KMS-11 (cell line): Measurements from ENCODE around the gene PDE1A.

Source experiments
- H2AFZ ChIP-seq: fragments of 200-600 bp; sonication (generic); 2 replicates; pipeline ENCODE4 v1.6.1; 2016; ENCODE audit warnings: antibody characterized with exemption, mixed run types, low read depth
- H3K27ac ChIP-seq: fragments of 200-600 bp; sonication (generic); 2 replicates; pipeline ENCODE4 v1.6.1; 2016; ENCODE audit warnings: mild to moderate bottlenecking, mixed run types
- H3K27me3 ChIP-seq: fragments of 200-600 bp; sonication (generic); 2 replicates; pipeline ENCODE4 v1.6.1; 2017; ENCODE audit warnings: mild to moderate bottlenecking, low read depth, mixed run types, moderate library complexity; ENCODE audit not compliant: insufficient read depth
- H3K36me3 ChIP-seq: fragments of 200-600 bp; sonication (generic); 2 replicates; pipeline ENCODE4 v1.6.1; 2017; ENCODE audit warnings: mild to moderate bottlenecking, mixed run types; ENCODE audit not compliant: insufficient read depth
- H3K4me1 ChIP-seq: fragments of 200-600 bp; sonication (generic); 2 replicates; pipeline ENCODE4 v1.6.1; 2016; ENCODE audit warnings: mild to moderate bottlenecking, low read depth, mixed run types; ENCODE audit not compliant: poor library complexity, severe bottlenecking
- H3K4me2 ChIP-seq: fragments of 200-600 bp; sonication (generic); 2 replicates; pipeline ENCODE4 v1.7.0; 2016; ENCODE audit warnings: mild to moderate bottlenecking, mixed run types
- H3K4me3 ChIP-seq: fragments of 200-600 bp; sonication (generic); IDR thresholded peaks from 2 replicates; pipeline ENCODE4 v1.6.1; 2017; ENCODE audit warnings: low read depth, low read length, mixed read lengths; ENCODE audit not compliant: insufficient read depth
- H3K79me2 ChIP-seq: fragments of 200-600 bp; sonication (generic); 2 replicates; pipeline ENCODE4 v1.6.1; 2016; ENCODE audit warnings: low read depth, mixed run types; ENCODE audit not compliant: insufficient read depth
- H3K9ac ChIP-seq: fragments of 200-600 bp; sonication (generic); 2 replicates; pipeline ENCODE4 v1.6.1; 2016; ENCODE audit warnings: mild to moderate bottlenecking, mixed run types
- H4K20me1 ChIP-seq: fragments of 200-600 bp; sonication (generic); 2 replicates; pipeline ENCODE4 v1.6.1; 2016; ENCODE audit warnings: mild to moderate bottlenecking, mixed run types; ENCODE audit not compliant: insufficient read depth
- TF ChIP-seq, protein P1 (sequence below): fragments of 200-600 bp; sonication (generic); conservative IDR thresholded peaks from 2 replicates; pipeline ENCODE4 v1.6.1; 2017; ENCODE audit warnings: low read depth, mild to moderate bottlenecking, antibody characterized with exemption, low read length, moderate library complexity, mixed read lengths

The PDE1A gene

DNA sequence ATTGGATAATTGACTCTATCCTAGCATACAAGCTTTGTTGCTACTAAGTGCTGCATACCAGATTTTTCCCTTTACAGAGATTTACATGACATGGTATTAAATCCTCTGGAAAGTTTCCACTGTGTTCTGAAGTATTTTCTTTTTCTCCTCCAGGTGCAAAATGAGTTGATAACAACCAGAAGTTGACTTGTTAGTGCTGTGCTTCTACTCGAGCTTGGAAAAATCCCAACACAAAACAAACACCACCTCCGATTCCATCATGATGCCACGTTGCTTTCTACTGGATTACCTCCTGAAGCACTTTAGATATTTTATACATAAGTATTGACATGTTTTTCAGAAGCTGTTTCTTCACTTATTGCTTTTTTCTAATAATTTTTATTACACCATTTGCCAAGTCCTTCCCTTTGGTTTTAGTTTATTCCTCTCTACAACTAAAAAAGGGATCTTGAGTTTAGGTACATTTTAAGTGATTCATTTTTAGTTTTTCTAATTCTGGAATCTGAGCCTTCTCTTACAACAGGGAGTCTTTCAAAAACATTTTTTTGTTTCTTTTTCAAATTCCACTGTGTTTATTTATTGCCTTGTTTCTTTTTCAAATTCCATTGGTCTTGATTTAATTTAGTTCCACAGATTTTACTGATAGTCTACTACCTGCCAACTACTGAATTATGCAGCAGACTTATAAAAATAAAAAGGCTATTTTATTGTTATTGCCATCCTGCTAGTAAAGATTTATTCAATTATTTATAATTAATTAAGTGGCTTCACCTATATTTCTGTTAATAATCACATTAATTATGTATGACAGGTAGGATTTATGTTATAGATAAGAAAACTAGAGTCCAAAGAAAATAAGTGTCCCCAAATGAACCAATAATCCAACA, 297.8 kb downstream of the PDE1A start:
- Histone ChIP-seq H3K27me3 (no peaks in the 10 kb centered on the region), H2AFZ (no peak overlapping the region), H3K27ac (no peak overlapping the region), H4K20me1 (no peaks in the 10 kb centered on the region), H3K36me3 (no peaks in the 10 kb centered on the region), H3K79me2 (no peaks in the 10 kb centered on the region), H3K9ac (no peak overlapping the region), H3K4me3 (no peak overlapping the region), H3K4me2 (no peak overlapping the region), H3K4me1 (no peaks in the 10 kb centered on the region)
- TF ChIP-seq, protein P1, sequence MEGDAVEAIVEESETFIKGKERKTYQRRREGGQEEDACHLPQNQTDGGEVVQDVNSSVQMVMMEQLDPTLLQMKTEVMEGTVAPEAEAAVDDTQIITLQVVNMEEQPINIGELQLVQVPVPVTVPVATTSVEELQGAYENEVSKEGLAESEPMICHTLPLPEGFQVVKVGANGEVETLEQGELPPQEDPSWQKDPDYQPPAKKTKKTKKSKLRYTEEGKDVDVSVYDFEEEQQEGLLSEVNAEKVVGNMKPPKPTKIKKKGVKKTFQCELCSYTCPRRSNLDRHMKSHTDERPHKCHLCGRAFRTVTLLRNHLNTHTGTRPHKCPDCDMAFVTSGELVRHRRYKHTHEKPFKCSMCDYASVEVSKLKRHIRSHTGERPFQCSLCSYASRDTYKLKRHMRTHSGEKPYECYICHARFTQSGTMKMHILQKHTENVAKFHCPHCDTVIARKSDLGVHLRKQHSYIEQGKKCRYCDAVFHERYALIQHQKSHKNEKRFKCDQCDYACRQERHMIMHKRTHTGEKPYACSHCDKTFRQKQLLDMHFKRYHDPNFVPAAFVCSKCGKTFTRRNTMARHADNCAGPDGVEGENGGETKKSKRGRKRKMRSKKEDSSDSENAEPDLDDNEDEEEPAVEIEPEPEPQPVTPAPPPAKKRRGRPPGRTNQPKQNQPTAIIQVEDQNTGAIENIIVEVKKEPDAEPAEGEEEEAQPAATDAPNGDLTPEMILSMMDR, result no peak

DNA sequence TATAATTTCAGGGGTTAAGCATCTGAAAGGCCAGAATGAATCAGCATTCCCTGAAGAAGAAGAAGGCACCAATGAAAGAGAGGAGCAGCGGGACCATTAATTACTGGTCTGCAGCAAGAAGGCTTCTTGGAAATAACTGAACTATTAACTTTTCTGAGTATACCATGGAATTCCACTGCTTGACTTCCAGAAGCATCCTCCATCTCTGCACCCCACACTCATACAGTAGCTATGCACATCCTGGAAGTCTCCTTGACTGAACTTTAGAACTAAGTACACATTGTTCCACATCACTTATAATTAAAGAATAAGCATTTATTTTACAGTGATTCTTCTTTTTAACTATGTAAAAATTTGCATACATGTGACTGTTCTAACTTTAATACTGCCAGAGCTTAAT, 309.6 kb downstream of the PDE1A start:
- Histone ChIP-seq H2AFZ (no peak overlapping the region), H3K27ac (no peak overlapping the region), H3K79me2 (no peaks in the 10 kb centered on the region), H3K9ac (no peak overlapping the region), H4K20me1 (no peaks in the 10 kb centered on the region), H3K36me3 (no peaks in the 10 kb centered on the region), H3K4me3 (no peak overlapping the region), H3K27me3 (no peaks in the 10 kb centered on the region), H3K4me2 (no peak overlapping the region), H3K4me1 (no peaks in the 10 kb centered on the region)
- TF ChIP-seq, protein P1, result no peak

DNA sequence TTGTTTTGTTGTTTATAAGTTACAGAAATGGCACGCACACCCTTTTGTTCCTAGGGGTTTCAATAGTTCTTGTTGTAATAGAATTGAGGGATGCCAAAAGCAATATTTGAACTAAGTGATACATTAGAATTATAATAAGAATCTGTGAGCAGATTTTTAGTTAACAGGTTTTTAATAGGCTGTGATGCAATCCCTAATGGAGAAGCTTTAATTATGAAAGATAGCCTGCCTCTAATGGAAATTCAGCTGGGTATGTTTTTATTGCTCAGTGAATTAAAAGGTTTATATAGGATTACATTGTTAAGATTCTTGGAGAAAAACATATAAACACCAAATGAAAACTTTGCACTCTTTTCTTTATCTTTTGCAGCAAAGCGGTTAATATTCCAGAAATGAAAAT, 310.1 kb downstream of the PDE1A start:
- Histone ChIP-seq H3K27ac (no peak overlapping the region), H3K79me2 (no peaks in the 10 kb centered on the region), H3K9ac (no peak overlapping the region), H3K4me1 (no peaks in the 10 kb centered on the region), H2AFZ (no peak overlapping the region), H3K4me2 (no peak overlapping the region), H3K36me3 (no peaks in the 10 kb centered on the region), H3K4me3 (no peak overlapping the region), H3K27me3 (no peaks in the 10 kb centered on the region), H4K20me1 (no peaks in the 10 kb centered on the region)
- TF ChIP-seq, protein P1, result no peak

DNA sequence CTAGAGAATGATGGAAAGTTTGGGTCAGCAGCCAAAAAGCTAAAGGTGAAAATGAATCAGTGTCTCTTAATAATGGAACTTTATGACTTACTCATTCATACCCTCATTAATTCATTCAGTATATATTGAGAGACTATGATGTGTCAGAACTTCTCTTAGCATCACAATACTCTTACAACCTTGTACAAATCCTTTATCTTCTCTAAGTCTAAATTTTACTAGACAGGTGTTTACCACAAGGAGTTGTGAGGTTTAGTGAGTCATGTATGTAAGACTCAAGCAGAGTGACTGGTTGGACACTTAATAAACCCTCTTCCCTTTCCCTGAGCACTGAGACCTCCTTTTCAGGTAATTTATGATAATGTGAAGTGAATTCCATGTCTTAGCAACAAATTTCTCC, 311.6 kb downstream of the PDE1A start:
- H3K27ac ChIP-seq, result no peak overlapping the region
- no peak overlapping the region for H3K4me3 ChIP-seq
- H3K4me2 ChIP-seq, result no peak overlapping the region

More for the DNA sequence above, 311.6 kb downstream of the PDE1A start:
- H4K20me1 ChIP-seq, result no peaks in the 10 kb centered on the region
- H3K36me3 ChIP-seq, result no peaks in the 10 kb centered on the region
- TF ChIP-seq, protein P1, result no peak
- no peak overlapping the region for H2AFZ ChIP-seq
- no peak overlapping the region for H3K9ac ChIP-seq
- H3K79me2 ChIP-seq, result no peaks in the 10 kb centered on the region
- no peaks in the 10 kb centered on the region for H3K27me3 ChIP-seq
- no peaks in the 10 kb centered on the region for H3K4me1 ChIP-seq
